B cell (primary cell): ENCODE data around the gene NYAP1.

Source experiments
- CTCF ChIP-seq: fragments of 200-600 bp; IDR thresholded peaks from one replicate; pipeline ENCODE4 v1.8.0; 2022; ENCODE audit warnings: antibody characterized with exemption, mild to moderate bottlenecking
- EZH2 ChIP-seq: IDR thresholded peaks from 2 replicates; pipeline ENCODE4 v1.6.1; 2012; ENCODE audit warnings: borderline replicate concordance, low read depth, mild to moderate bottlenecking, moderate library complexity, low read length; ENCODE audit not compliant: insufficient read depth, poor library complexity, severe bottlenecking

- TF ChIP-seq CTCF, result no peak
- TF ChIP-seq EZH2, result no peak
Measured at GRCh38 chr7:100446040-100446439, 37.7 kb upstream of the NYAP1 start.
